GM10248 (cell line): ENCODE measurements around the gene MRPL12.

Source experiments
- CTCF ChIA-PET: fragments of 300-600 bp; sonication (Branson Sonifier 250); formaldehyde crosslinking; extraction: SDS; loops from one replicate; lab custom pipeline; 2021; ENCODE audit warnings: antibody characterized with exemption; lab: Yijun Ruan, JAX
- POLR2A ChIA-PET: fragments of 350-650 bp; sonication (Branson Sonifier 250); formaldehyde crosslinking; extraction: SDS; loops from one replicate; lab custom pipeline; 2020; ENCODE audit warnings: antibody characterized with exemption; lab: Yijun Ruan, JAX
- DNase-seq: peaks from one replicate; pipeline ENCODE4 v3.0.0; 2012; ENCODE audit errors: extremely low spot score
- CTCF ChIP-seq: IDR thresholded peaks from 2 replicates; pipeline ENCODE4 v1.5.1; 2012; ENCODE audit warnings: mild to moderate bottlenecking, low read depth; ENCODE audit errors: extremely low read depth, missing control alignments, control extremely low read depth

MRPL12 gene

DNA sequence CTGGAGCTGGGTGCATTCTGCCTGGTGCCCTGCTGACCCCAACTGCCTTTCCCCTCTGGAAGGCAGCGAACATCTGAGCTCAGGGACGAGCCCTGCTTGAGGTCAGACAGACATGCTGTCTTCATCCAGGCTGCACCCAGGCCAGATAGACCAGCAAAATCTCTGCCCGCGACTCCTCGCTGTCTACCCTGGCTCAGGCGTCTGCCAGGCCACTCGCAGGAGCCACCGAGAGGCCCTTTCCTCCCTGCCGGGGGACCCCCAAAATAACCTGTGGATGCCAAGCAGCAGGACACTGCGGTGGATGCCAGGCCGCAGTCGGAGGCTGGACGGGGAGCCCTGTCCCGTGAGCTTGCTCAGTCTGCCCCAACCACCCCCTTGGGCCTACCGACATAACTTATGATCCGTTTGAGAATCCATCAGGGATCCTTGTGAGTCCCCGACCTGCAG is 5.6 kb downstream of the MRPL12 start:
- CTCF ChIA-PET = no interaction called here

DNA sequence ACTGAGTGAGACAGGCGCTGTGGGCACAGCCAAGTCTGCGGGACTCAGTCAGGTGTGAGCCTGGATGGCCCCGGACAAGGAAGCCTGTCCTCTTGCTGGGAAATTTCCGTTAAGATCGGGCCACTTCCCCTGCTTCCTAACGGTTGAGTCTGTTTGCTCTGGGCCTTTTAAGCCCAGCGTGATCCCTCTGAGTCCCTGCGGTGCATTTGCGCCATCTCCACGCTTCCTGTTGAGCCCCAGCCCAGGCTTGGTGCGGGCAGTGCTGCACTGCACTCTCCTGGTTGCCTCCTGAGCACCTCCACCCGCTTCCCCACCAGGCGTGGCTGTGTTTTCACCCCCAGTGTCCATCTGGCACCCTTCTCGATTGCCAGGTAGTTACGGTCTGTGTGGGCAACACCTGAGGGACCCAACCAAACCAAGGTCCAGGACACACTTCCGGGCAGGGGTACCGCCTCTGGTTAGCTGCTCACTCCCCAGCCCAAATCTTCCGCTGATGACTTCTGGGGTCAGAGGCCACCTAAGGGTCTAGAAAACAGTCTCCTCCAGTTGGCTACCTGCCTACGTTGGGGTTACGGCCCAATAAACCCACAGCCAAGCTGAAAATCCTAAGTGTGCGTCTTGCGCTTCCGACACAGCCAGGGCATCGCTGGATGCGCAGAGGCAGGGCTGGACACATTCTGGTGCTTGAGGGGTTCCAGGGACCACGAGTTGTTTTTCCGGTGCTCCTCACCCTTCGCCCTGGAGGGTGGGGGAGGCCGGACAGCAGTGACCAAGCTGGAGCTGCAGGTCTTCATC is 7.5 kb downstream of the MRPL12 start:
- DNase-seq = no peak
- no peak for TF ChIP-seq CTCF
- ChIA-PET POLR2A (interaction anchor here (1.3 kb wide), 1 partner anchor 8 kb away, joined by 4 read pairs; the partner anchor contains the start of gene MRPL12), CTCF (interaction anchor here (1.4 kb wide), 1 partner anchor 8 kb away, joined by 5 read pairs; the partner anchor contains the start of gene MRPL12)

More for the DNA sequence above, 5.6 kb downstream of the MRPL12 start:
- DNase-seq = no peak
- POLR2A ChIA-PET = no interaction called here
- TF ChIP-seq CTCF = no peak

DNA sequence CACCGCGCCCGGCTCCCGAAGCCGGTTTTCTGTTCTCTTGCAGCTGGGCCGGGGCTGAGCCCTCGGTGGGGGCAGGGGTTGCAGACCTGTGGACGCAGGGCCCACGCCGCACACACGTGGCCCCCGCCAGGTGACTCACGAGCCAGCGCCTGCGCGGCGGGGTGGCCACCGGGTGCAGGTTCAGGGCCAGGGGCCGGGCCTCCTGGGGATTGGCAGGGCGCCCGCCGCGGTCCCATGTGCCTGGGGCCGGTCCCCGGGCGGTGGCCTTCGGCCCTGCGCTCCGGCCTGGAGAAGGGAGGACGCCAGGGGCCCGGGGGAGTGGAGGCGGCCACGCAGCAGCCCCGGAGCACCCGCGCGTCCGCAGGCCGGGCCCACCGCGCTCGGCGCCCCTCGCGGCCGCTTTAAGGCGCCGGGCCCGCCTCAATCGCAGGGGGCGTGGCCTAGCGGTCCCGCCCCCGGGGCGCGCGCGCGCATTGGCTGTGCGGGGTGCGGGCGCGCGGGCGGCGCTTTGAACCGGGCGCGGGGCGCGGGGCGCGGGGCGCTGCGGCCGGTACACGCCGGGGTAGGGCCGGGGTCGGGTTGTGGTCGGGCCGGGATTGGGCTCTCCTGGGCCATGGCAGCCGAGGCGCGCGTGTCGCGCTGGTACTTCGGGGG is 8.8 kb downstream of the MRPL12 start, which contains the start of gene SLC25A10:
Gene SLC25A10, plus strand, starts transcription at position 471 of the 654 bp plus-strand sequence. Its CDS starts 143 bp downstream, at position 614.
- CTCF ChIA-PET = interaction anchor here (1.4 kb wide), 1 partner anchor 9 kb away, joined by 5 read pairs; the partner anchor contains the start of gene MRPL12
- DNase-seq = peak; percentile 93

DNA sequence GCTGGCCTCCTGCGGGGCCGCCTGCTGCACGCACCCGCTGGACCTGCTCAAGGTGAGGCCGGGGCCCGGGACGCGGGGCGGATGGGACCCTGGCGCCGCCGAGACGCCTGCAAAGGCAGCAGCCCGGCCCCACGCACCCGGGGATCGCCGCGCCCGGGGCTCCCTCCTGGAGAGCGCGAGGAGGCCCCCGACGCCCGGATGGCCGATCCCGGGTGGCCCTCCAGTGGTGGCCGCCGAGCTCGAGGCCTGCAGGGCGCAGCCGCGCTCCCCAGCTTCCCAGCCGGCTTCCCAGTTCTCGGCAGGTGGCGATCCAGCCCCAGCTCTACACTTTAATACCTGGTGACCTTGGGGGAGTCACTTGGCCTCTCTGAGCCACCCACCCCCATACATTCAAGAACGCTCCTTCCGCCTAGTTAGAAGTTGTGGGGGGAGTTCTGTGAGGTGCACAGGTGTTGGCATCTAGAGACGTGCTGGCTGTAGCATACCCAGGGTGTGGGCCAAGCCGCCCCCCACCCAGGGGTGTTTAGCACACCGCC is 9.4 kb downstream of the MRPL12 start:
- ChIA-PET CTCF (no interaction called here), POLR2A (interaction anchor here (0.5 to 1.4 kb wide), 4 partner anchors 8 to 594 kb away, joined by 3 to 4 read pairs (median 3); no protein-coding TSS in a partner anchor)
- no peak for TF ChIP-seq CTCF
- DNase-seq = peak; percentile 59

More for the DNA sequence above, 8.8 kb downstream of the MRPL12 start, which contains the start of gene SLC25A10:
- no peak for TF ChIP-seq CTCF
- POLR2A ChIA-PET = interaction anchor here (1.0 to 1.3 kb wide), 2 partner anchors 9 to 13 kb away, joined by 4 read pairs; partner anchors contain the start of gene MRPL12

- POLR2A ChIA-PET = interaction anchor here (0.5 to 1.4 kb wide), 5 partner anchors 9 to 593 kb away, joined by 3 to 4 read pairs (median 3); no protein-coding TSS in a partner anchor
- no peak for DNase-seq
- TF ChIP-seq CTCF = no peak
- CTCF ChIA-PET = interaction anchor here (0.9 to 1.5 kb wide), 2 partner anchors 18 to 21 kb away, joined by 3 read pairs; no protein-coding TSS in a partner anchor
These were observed 9.9 kb downstream of the MRPL12 start for GRCh38 chr17:81713004-81713555.
